Measurements from ENCODE around the gene DNM3. TPM values are rescaled to one million over a fixed set of nuclear protein-coding genes. Genes with fewer than 3 reads are reported as not detected.

The DNM3 gene
- total RNA-seq, 1 donor = 2.0 TPM

DNA sequence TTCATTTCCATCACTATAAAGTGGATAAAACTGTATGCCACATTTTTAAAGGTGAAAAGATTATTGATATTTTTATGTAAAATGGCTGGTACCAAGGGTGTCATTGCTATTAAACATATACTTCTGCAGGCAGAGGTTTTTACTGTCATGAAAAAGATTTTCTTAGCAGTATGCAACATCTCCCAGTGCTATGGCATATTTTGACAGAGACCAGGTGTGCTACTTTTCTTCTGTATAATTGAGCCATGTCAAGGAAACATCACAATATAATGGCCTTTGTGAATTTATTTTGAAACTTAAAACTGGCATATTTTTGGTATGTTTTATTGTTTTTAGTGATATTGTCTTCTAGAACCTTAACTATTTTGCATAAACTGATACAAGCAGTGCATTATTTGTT lies 362.6 kb downstream of the DNM3 start:
- TF ChIP-seq, protein P1, sequence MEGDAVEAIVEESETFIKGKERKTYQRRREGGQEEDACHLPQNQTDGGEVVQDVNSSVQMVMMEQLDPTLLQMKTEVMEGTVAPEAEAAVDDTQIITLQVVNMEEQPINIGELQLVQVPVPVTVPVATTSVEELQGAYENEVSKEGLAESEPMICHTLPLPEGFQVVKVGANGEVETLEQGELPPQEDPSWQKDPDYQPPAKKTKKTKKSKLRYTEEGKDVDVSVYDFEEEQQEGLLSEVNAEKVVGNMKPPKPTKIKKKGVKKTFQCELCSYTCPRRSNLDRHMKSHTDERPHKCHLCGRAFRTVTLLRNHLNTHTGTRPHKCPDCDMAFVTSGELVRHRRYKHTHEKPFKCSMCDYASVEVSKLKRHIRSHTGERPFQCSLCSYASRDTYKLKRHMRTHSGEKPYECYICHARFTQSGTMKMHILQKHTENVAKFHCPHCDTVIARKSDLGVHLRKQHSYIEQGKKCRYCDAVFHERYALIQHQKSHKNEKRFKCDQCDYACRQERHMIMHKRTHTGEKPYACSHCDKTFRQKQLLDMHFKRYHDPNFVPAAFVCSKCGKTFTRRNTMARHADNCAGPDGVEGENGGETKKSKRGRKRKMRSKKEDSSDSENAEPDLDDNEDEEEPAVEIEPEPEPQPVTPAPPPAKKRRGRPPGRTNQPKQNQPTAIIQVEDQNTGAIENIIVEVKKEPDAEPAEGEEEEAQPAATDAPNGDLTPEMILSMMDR (IDR thresholded peaks at IDR 0.05; ENCODE audit: insufficient read depth, low read length) = no peak
- no peak overlapping the region for H3K4me3 ChIP-seq (ENCODE audit: low read depth, low read length)
- no peak for DNase-seq (ENCODE audit: low read depth)

DNA sequence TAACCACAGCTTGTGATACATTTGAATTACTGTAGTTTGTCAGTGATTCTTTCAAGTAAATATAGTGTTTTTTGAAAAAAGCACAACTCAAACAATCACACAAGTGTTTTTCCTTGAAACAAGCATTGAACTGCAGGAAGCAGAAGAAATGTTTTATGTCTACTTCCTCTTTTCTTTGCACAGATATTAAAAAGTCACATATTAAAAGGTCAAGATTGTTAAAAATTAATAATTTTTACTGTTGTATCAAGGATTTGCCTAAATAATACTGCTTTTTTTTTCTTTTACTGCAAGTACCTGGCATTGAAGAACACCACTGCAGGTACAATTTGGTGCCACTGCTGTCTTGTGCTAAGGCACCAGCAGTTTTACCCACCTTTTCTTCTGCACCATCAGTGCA lies 365.0 kb downstream of the DNM3 start:
- no peak for DNase-seq (ENCODE audit: low read depth)
- TF ChIP-seq, protein P1 (IDR thresholded peaks at IDR 0.05; ENCODE audit: insufficient read depth, low read length) = no peak
- H3K4me3 ChIP-seq (ENCODE audit: low read depth, low read length) = no peak overlapping the region

DNA sequence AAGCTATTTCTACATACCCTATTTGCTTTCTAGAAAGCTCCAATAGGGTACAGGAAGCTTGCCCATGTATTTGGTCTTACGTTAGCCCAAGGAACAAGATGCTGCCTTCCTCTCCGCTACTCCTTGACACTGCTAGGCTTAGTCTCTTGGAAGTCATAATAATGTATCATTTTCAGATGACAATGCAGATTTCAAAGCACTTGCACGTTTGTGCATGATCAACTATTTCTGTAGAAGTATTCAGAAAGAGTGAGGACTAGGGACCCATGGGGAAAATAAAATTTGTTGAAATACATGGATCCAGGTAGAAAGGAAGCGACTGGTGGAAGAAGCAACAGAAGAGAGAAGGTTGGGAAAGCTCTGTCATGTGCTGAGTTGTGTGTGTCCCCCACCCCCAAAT lies 367.3 kb downstream of the DNM3 start:
- DNase-seq (ENCODE audit: low read depth) = no peak
- H3K4me3 ChIP-seq (ENCODE audit: low read depth, low read length) = no peak overlapping the region
- TF ChIP-seq, protein P1 (IDR thresholded peaks at IDR 0.05; ENCODE audit: insufficient read depth, low read length) = no peak

GRCh38 chr1:172211221-172211620 lies 369.9 kb downstream of the DNM3 start:
- no peak overlapping the region for H3K4me3 ChIP-seq (ENCODE audit: low read depth, low read length)
- TF ChIP-seq, protein P1 (IDR thresholded peaks at IDR 0.05; ENCODE audit: insufficient read depth, low read length) = no peak
- DNase-seq (ENCODE audit: low read depth) = no peak

GRCh38 chr1:172212124-172212523 lies 370.8 kb downstream of the DNM3 start:
- no peak overlapping the region for H3K4me3 ChIP-seq (ENCODE audit: low read depth, low read length)
- DNase-seq (ENCODE audit: low read depth) = no peak
- TF ChIP-seq, protein P1 (IDR thresholded peaks at IDR 0.05; ENCODE audit: insufficient read depth, low read length) = no peak

DNA sequence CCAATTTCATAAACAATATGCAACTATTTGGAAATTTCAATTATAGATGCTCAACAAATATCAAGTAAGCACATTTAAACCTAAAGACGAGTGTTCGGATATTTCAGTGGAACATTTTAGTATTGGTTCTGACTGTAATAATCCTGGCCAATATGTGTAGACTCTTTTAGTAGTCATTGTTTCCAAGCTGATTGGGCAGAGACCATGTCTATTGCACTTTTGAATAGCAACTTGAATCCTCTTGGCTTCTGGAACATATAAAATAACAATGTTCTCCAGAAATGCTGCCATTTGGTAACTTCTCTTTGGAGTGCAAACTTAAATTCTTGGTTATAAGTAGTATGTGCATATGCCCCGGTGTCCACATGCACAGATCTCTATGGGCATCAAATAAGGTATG lies 373.7 kb downstream of the DNM3 start:
- TF ChIP-seq, protein P1 (IDR thresholded peaks at IDR 0.05; ENCODE audit: insufficient read depth, low read length) = no peak
- no peak for DNase-seq (ENCODE audit: low read depth)
- no peak overlapping the region for H3K4me3 ChIP-seq (ENCODE audit: low read depth, low read length)

- H3K4me3 ChIP-seq (ENCODE audit: low read depth, low read length) = no peak overlapping the region
- TF ChIP-seq, protein P1 (IDR thresholded peaks at IDR 0.05; ENCODE audit: insufficient read depth, low read length) = no peak
- DNase-seq (ENCODE audit: low read depth) = no peak
Observed at GRCh38 chr1:172219966-172220365, 378.7 kb downstream of the DNM3 start.
